ENCODE results near the gene CHST10.

DNA sequence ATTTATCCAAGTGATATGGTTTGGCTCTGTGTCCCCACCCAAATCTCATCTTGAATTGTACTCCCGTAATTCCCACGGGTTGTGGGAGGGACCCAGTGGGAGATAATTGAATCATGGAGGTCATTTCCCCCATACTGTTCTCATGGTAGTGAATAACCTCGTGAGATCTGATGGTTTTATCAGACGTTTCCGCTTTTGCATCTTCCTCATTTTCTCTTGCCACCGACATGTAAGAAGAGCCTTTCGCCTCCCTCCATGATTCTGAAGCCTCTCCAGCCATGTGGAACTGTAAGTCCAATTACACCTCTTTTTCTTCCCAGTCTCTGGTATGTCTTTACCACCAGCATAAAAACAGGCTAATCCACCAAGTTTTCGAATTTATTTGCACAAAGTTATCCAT lies 20.3 kb upstream of the CHST10 start:
- TF ChIP-seq POLR2AphosphoS5 (IDR thresholded peaks at IDR 0.05; ENCODE audit: low read depth) = no peak
- TF ChIP-seq, protein P1, sequence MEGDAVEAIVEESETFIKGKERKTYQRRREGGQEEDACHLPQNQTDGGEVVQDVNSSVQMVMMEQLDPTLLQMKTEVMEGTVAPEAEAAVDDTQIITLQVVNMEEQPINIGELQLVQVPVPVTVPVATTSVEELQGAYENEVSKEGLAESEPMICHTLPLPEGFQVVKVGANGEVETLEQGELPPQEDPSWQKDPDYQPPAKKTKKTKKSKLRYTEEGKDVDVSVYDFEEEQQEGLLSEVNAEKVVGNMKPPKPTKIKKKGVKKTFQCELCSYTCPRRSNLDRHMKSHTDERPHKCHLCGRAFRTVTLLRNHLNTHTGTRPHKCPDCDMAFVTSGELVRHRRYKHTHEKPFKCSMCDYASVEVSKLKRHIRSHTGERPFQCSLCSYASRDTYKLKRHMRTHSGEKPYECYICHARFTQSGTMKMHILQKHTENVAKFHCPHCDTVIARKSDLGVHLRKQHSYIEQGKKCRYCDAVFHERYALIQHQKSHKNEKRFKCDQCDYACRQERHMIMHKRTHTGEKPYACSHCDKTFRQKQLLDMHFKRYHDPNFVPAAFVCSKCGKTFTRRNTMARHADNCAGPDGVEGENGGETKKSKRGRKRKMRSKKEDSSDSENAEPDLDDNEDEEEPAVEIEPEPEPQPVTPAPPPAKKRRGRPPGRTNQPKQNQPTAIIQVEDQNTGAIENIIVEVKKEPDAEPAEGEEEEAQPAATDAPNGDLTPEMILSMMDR (IDR thresholded peaks at IDR 0.05; ENCODE audit: insufficient read depth, low read length) = no peak
